ENCODE data around the gene TEX48. TPM values are rescaled to one million over a fixed set of nuclear protein-coding genes. Genes with fewer than 3 reads are reported as not detected.

The TEX48 gene
- total RNA-seq, 1 experiment from 2014 or later, result not detected

- no peak for TF ChIP-seq MYBL2 (CRISPR knock-in tag; IDR thresholded peaks at IDR 0.05)
Observed at GRCh38 chr9:114697951-114698351, 16.0 kb upstream of the TEX48 start (continued).

GRCh38 chr9:114696814-114697544 lies 15.0 kb upstream of the TEX48 start:
- ATAC-seq, result no peak
- H3K4me3 Mint-ChIP-seq, result no peak overlapping the region
- POLR2A ChIA-PET, result no interaction called here
- H3K9me3 Mint-ChIP-seq, result no peaks in the 10 kb centered on the region
- H3K27me3 Mint-ChIP-seq (ENCODE audit: low read depth), result peaks cover 45% of the 10 kb centered on the region
- DNase-seq (ENCODE audit: low spot score), result no peak
- CTCF ChIA-PET, result no interaction called here
- no peaks in the 10 kb centered on the region for H3K36me3 Mint-ChIP-seq
- peaks cover 6% of the 10 kb centered on the region for H3K4me1 Mint-ChIP-seq
- no peak overlapping the region for H3K27ac Mint-ChIP-seq
- TF ChIP-seq PREB (CRISPR knock-in tag; IDR thresholded peaks at IDR 0.05; ENCODE audit: borderline replicate concordance) (no peak), ZNF232 (CRISPR knock-in tag; IDR thresholded peaks at IDR 0.05) (no peak), E2F1 (CRISPR knock-in tag; IDR thresholded peaks at IDR 0.05) (no peak), PRRX2 (CRISPR knock-in tag; IDR thresholded peaks at IDR 0.05) (no peak), TEAD1 (CRISPR knock-in tag; IDR thresholded peaks at IDR 0.05) (no peak), GTF2I (CRISPR knock-in tag; conservative IDR thresholded peaks at IDR 0.05) (no peak), NFATC4 (CRISPR knock-in tag; IDR thresholded peaks at IDR 0.05) (no peak), EMX1 (CRISPR knock-in tag; IDR thresholded peaks at IDR 0.05) (no peak), ELF4 (CRISPR knock-in tag; IDR thresholded peaks at IDR 0.05; ENCODE audit: low read depth) (no peak), NFYB (CRISPR knock-in tag; conservative IDR thresholded peaks at IDR 0.05; ENCODE audit: low read depth) (no peak), ZNF423 (CRISPR knock-in tag; IDR thresholded peaks at IDR 0.05) (no peak), ZNF317 (CRISPR knock-in tag; IDR thresholded peaks at IDR 0.05; ENCODE audit: borderline replicate concordance, low read depth) (no peak), CREM (CRISPR knock-in tag; IDR thresholded peaks at IDR 0.05) (no peak)

DNA sequence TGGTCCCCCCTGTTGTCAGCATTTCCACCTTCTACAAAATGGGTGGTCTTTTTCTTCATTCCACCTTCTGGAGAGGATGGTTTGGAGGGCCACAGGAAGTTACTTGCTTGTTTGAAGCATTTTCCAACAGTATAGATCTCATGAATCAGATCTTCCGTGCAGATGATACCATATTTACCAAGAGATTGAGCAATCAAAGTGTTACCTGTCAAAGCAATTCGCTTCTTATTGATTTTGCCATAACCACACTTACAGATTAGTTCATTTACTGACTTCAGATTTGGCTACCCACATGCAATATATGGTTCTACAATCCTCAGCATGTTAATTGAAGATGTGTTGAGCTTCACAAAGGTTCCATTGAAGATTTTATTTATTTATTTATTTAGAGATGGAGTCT lies 14.0 kb upstream of the TEX48 start:
- H3K36me3 Mint-ChIP-seq, result no peaks in the 10 kb centered on the region
- ChIA-PET CTCF (interaction anchor here (1.0 kb wide), 1 partner anchor 13 kb away, joined by 3 read pairs; no protein-coding TSS in a partner anchor), POLR2A (no interaction called here)
- DNase-seq (ENCODE audit: low spot score), result no peak
- H3K27ac Mint-ChIP-seq, result no peak overlapping the region
- peaks cover 6% of the 10 kb centered on the region for H3K4me1 Mint-ChIP-seq
- peaks cover 51% of the 10 kb centered on the region for H3K27me3 Mint-ChIP-seq (ENCODE audit: low read depth)
- no peaks in the 10 kb centered on the region for H3K9me3 Mint-ChIP-seq
- H3K4me3 Mint-ChIP-seq, result no peak overlapping the region
- ATAC-seq, result no peak
- TF ChIP-seq ZBTB43 (CRISPR knock-in tag; IDR thresholded peaks at IDR 0.05), result no peak
- no peak for TF ChIP-seq NFATC4 (CRISPR knock-in tag; IDR thresholded peaks at IDR 0.05)
- TF ChIP-seq ELF4 (CRISPR knock-in tag; IDR thresholded peaks at IDR 0.05; ENCODE audit: low read depth), result no peak
- TF ChIP-seq E2F1 (CRISPR knock-in tag; IDR thresholded peaks at IDR 0.05), result no peak
- no peak for TF ChIP-seq AFF4 (CRISPR knock-in tag; IDR thresholded peaks at IDR 0.05; ENCODE audit: borderline replicate concordance)
- TF ChIP-seq MLX (CRISPR knock-in tag; IDR thresholded peaks at IDR 0.05), result no peak
- TF ChIP-seq AR (CRISPR knock-in tag; IDR thresholded peaks at IDR 0.05), result no peak
- no peak for TF ChIP-seq TP53 (CRISPR knock-in tag; IDR thresholded peaks at IDR 0.05)
